Glomerular visceral epithelial cell (primary cell): ENCODE measurements around the gene CST7.

ENCODE experiments used
- DNase-seq: peaks from one replicate; pipeline ENCODE4 v3.0.0-alpha.2; 2016; ENCODE audit errors: extremely low spot score

Gene CST7

DNA sequence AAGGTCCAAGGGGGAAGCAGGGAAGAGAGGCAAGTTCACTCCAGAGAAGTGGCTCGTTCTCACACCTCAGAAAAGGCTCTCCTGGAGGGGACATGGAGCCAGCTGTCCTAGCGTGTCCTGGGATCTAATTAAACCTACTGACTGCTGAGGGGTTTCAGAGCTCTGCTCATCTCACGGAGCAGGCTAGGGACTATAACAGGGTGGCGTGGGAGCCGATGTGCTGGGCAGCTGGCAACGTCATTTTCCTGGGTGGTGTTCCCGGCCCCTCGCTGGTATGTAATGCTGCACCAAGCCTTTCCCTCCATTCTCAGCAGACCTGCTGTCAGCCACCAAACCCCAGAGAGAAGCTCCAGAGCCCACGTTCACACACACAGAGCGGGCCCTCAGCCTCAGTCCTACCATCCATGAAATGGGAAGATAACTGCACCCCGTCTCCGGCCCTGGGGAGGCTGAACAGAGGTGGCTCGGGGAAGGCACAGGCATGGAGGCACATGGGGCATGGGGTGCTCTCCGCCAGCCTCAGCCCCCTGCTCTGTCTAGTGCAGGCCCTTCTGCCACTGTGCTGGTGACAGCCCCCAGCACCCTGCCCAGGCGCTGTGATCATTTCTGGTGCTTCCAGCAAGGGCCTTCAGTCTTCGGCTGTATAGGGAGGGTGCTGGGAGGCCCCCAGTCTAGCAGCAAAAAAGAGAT lies 1.9 kb downstream of the CST7 start:
- DNase-seq: no peak

DNA sequence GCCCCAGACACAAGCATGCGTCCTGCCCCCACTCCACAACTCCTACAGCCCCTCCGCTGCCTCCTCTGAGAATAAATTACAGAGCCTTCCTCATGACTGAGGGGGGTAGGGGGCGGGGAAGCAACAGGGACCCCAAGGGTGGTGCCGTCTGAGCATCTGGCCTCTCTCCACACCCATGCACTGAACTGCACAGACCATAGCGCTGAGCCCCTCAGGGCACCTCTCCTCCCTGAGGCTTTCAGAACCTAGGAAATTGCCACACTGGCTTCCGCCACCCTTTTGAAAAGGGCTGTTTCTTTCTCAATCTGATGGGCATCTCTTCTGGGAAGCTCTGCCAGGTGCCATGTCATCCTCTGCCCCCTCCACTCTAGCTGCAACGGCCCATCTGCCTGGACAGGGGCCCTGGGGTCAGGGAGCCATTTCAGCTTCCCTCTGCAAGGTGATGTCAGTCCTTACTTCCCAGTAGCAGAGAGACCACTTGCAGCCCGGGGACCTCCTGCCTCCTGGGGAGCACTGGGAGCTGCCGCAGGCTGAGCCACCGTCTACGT lies 2.5 kb downstream of the CST7 start:
- DNase-seq: no peak

DNA sequence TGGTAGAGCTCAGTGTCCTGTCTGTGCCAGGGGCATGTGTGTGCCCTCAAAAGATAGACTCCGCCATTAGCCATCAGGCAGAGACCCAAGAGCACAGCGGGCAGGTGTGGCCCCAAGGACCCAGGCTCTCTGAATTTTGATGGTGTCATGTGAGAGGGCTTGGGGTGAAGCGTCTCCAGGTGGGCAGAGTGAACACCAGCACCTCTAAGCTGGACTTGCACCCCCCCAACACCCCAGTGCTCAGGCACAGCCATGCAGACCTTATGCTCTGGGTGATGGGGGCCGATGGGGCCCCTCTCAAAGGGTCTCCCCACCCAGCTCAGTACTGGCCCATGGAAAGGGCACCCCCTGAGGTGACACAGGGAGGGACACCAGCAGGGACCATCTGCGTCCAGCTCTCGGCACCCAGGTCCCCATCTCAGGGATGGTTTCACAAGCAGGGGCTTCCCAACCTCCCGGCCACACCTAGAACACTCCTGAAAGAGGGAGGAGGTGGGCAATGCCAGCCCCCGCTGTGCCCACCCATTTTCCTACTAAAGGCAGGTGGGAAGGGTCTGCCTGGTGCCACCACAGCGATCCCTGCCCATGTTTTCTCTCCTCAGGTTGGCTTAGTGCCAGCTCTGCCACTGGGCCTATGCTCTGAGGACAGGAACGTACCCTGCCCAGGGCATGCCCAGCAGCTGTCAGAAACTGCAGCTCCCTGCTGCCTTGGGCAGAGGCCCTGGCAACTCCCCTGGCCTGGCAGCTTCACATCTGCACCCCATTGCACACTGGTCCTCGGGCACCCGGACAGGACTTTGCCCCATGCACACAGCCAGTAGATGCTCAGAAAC lies 3.5 kb downstream of the CST7 start:
- no peak for DNase-seq

DNA sequence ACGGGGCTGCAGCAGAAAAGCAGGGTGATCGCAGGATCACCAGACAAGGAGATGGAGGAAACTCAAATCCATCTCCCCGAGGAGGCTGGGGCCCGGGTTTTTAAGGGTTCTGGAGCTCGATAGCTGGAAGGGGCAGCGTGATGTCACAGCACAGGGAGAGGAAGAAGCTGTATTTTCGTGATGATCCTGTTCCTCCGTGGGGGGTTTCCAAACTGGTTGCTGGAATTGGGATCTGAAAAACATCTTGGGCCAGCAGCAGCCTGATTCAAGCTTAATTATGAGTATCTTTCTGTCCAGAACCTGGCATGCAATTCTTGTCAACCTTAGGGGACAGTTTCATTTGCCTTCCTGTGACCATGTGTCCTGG lies 4.1 kb downstream of the CST7 start:
- DNase-seq: no peak

DNA sequence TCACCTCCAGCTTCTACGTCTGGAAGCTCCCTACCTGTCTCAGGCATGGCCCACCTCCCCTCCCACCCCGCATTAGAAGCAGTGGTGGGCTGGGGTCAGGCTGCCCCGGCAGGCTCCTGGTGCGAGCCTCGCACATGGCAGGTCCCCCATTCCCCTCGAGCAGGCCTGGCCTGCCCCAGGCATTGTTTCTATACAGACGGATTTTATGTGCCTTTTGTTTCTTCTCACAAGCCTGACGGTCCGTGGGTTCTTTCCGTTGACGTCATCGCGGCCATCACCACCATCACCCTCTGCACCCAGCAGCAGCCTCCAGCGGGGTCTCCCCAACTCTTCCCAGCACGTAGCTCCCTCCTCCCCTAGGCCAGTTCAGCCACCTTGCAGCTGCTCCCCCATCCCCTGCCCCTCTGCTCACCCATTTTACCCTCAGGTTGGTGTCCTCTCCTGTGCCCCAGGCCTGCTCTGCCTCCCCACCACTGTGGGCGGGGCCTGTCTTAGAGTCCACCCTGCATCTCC lies 4.6 kb downstream of the CST7 start:
- DNase-seq: no peak

DNA sequence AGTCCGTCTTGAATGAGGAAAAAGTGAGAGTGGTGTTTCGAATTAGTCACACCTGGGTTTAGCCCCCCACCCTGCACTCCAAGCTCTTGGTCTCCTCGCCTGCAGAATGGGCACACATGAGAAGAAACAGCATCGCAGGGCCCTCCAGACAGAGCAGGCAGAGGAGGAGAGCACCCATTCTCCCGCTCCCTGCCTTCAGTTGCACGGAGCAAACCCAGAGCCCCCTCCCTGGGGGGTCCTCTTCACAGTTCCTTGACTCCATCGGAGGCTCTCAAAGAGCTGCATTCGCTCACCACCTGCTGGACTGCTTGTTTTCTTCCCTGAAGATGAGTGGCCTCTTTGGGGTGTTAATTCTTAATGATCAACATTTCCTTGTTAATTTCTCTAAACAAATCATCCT lies 5.1 kb downstream of the CST7 start:
- no peak for DNase-seq

DNA sequence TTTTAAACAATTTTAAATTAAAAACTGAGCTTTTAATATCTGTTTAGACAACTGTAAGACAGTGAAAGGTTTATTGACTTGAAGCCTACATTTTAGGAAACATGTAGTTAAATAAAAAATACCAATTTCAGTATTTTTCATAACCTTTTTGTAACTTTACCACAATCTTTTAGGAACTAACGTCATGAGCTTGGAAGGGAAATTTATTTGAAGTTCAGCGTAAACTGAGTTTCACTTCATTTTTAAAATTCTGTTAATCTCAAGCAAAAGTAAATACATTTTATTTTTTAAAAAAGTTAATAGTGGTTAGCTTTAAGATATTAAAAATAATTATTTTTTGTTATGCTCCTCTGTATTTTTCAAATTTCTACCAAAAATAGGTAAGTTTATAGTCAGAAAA lies 5.5 kb downstream of the CST7 start:
- DNase-seq: no peak

DNA sequence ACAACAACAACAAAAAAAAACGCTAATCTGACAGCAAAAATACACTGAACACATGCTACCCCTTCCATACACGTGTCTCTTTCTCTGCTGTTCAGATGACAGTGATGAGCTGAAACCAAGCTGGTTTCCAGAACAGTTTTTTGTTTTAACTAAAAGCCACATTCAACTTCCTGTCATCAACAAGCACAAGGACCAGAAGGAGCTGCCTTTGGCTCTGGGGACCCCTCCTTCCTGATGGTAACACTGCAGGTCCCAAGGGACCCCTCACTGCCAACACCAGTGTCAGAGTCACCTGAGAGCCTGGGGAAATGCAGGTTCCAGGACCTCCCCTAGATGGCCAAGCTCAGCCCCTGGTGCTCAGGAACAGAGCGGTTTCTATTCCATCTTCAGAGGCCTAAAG lies 6.0 kb downstream of the CST7 start:
- no peak for DNase-seq

DNA sequence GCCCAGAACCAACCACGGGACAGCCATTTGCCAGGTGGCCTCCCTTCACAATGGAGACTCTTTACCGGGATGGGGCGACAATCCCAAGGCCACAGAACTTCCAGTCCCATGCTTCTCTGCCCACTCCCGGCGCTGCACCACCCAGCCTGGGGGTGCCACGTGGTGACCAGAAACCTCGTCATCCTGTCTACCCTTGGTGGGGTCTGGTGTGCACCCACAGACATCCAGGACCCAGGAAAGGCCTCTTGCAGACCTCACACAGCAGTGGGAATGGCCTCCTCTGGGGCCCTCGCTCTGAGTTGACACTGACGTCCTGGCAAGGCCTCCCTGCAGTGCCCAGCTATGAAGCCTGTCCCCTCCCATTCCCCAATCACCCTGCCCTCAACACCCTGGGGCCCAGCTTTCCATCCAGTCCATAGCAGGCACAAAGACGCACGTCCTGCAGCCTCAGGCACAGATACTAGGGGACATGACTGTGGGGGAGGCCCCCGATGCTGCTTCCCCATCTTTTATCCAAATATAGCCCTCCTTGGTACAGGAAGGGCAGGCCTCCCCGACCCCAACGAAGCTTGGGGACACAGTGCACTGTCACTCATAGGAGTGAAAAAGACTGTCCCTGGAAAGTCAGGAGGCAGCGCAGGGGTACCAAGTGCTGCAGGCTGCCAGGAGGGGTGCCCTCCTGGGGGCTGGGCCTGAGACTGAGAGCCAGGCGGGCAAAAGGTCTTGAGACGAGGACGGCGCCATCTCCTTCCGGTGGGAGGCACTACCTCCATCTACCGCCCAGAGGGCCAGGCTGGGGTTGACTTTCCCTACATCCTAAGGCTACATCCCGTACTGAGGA lies 7.2 kb downstream of the CST7 start:
- DNase-seq: no peak

DNA sequence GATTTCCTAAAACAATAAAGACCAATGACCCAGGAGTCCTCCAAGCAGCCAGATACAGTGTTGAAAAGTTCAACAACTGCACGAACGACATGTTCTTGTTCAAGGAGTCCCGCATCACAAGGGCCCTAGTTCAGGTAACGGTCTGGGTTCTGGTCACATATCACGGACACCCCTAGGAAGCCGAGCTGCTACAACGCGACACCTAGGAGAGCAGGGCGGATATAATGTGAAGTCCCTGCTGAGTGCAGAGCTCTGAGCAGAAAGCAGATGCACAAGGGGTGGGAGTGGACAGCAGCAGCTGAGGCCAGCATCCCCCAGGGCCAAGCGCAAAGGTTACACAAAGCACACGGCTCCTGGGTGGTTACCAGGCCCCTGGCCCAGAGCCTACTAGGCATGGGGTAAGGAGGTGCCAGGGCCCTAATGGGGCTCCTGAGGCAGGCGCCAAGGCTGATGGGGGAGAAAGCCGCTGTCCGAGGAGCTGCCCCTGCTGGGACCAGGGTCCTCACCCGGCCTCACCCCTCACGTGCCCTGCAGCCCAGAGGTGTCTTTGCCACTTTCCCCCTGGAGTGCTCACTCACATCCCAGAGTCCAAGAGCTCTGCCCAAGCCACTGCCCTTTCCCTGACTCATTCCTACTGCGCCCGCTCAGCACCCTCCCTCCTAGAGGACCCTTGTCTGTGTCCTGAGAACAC lies 8.4 kb downstream of the CST7 start:
- no peak for DNase-seq

DNA sequence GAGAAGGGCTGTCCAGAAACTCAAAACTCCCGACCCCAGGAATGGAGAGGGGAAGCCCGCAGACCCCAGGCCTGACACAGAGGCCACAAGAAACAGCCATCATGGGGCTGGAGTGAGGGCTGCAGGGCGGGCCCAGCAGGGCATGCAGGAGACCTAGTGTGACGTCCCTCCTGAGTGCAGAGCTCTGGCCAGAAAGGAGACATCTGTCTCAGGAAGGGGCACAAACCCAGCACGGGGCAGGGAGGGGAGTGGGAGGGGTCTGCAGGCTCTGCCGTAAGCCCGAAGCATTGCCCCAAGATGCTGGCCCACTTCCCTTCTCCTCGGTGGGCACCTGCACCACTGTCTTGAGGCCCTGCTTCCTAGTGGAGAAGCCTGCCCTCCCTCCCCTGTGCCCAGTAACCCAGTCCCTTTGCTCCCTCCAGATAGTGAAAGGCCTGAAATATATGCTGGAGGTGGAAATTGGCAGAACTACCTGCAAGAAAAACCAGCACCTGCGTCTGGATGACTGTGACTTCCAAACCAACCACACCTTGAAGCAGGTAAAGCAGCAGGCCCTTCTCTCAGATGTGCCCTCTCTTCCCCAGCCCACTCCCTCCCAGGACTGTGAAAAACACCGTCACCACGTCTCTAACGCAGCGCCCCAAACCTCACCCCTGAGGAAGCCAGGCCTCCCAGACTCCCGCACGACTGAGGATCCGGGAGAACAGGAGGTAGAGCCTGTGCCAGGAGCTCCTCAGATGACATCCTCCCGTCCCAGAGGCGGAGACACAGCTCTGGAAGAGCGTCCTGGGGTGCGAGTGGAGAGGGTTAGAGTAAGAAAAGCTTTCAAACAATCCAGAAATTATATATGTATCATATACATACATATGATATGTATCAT lies 9.7 kb downstream of the CST7 start:
- no peak for DNase-seq

DNA sequence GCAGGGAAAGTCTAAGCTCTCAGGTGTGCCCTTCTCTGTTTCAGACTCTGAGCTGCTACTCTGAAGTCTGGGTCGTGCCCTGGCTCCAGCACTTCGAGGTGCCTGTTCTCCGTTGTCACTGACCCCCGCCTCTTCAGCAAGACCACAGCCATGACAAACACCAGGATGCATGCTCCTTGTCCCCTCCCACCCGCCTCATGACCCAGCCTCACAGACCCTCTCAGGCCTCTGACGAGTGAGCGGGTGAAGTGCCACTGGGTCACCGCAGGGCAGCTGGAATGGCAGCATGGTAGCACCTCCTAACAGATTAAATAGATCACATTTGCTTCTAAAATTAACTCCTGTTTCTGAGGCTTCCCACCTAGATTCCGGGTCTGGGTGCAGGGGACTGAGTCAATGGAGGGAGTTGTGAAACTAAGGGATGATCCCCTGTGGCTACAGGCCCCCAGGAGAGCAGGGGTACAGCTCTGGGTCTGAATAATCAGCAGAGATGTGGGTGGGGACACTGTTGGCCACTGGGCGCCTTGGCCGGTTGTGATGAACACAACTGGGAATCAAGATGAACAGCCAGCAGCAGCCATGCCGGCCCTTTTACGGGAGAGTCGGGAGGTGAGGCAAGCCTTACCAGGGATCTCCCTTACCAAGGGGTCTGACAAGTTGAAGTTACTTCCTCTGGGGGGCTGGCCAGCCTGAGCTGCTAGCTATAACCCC lies 10.7 kb downstream of the CST7 start:
- DNase-seq: no peak

DNA sequence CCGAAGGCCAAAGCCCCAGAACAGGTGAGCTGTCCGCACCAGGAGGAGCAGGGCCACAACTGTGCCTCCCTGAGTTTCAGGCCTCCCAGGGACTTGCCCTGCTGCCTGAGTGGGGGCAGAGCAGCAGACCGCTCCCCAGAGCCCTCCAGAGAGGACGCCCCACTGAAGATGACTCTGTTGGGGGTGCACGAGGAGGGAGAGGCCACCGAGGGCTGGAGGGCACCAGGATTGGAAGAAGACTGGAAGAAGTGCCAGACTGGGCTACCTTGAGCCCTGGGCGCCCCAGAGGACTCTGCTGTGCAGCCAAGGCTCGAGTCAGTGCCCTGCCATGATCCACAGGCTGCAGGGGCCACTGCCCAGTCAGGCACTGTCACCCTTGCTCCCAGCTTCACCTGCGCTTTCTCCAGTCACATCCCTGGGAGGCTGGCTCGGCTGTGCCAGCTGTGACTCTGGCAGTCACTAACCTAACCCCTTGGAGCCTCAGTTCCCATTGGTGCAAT lies 11.3 kb downstream of the CST7 start:
- DNase-seq: no peak

DNA sequence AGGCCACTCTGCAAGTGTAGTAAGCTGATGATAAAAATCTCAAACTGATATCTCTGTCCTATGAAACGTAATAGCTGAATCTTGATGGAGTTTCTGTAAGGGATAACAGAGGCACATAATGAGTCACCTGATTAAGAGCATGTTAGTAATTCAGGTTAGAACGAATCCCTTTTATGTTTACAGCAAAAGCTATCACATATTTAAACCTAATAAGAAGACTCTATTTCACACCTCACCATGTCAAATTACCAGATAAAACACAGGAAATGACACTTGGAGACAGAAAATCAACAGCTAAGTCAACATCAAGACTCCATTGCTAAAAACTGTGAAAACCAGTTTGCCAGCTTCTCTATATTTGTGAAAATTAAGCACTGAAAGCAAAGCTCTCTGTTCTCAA lies 11.8 kb downstream of the CST7 start:
- DNase-seq: no peak

DNA sequence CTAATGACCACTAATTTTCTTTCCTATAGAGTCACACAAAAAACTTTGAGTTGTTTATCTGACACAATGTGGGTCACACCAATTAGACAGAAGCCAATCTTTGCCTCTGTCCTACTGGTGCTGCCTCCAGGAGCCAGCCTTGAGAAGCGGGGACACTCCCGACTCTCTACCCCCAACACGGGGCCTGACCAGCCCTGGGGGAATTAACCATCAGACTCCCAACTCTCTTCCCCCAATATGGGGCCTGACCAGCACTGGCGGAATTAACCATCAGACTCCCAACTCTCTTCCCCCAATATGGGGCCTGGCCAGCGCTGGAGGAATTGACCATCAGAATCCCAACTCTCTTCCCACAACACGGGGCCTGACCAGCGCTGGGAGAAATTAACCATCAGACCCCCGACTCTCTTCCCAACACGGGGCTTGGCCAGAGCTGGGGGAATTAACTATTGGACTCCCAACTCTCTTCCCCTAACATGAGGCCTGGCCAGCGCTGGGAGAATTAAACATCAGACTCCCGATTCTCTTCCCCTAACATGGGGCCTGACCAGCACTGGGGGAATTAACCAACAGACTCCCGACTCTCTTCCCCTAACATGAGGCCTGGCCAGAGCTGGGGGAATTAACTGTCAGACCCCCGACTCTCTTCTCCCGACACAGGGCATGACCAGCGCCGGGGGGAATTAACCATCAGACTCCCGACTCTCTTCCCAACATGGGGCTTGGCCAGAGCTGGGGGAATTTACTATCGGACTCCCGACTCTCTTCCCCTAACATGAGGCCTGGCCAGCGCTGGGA lies 12.5 kb downstream of the CST7 start:
- DNase-seq: no peak

DNA sequence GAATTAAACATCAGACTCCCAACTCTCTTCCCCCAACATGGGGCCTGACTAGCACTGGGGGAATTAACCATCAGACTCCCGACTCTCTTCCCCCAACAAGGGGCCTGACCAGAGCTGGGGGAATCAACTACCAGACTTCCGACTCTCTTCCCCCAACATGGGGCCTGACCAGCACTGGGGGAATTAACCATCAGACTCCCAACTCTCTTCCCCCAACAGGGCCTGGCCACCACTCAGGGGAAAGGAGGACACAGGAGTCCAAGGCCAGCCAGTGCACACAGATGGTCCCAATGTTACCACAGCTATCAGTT lies 13.1 kb downstream of the CST7 start:
- DNase-seq: no peak

DNA sequence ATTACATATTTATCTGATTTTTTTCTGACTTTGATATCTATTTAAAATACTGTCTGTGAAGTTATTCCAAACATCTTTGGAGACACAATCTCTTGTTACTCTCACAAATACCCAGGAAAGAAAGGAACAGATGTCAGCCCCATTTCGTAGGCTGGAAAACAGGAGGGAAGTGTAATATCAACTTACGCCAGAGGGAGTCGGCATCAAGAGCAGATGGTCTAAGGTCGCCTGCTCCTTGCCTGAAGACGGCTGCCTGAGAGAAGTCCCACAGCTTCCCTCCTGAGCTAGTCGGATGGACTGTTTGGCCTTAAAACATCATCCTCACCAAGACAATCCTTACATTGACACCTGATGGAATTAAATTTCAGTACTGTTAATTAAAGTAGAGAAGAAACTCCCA lies 13.4 kb downstream of the CST7 start:
- DNase-seq: no peak

DNA sequence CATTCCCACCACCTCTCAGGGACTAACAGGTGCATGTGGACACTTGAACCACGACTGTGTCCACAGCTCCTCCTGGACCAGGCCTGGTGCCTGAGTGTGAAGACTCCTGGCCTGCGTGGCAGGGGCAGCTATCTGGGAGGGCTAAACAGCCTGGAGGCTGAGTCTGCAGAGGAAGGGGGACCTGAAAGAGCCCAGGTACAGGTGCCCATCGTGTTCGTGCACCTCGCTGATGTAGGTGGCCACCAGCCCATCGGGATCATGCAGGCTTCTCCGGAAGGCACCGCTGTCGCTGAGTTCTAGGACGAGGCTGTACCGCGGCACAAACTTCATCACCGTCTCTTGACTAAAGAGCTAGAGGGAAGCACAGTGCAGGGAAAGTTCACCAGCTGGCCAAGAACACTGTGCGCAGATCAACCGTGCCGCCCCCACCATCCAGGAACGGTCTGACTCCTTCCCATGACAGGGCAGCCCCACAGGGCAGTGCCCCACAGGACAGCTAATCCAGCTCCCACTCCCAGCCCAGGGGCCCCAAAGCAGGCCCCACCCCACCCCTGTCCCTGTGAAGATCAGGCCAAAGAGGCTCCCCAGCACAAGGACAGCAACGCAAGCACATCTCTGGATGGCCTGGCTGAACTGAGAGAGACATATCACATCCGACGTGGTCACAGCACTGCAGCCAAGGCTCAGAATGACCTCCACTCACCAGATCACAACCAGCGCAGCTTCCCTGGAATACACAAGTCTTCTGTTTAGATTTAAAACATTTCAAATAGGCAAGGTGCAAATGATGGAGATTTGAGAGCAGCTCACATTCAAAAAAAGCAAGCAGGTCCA lies 14.8 kb downstream of the CST7 start:
- DNase-seq: no peak
